K562 (cell line): Measurements from ENCODE around the gene DAPK2. TPM values are rescaled to one million over a fixed set of nuclear protein-coding genes. Genes with fewer than 3 reads are reported as not detected.

Experiments used
- ATAC-seq: fragments of 200-7000 bp; cut with Tn5 transposase; 3 replicates; pipeline ENCODE4 v1.9.1; 2020; ENCODE audit warnings: moderate library complexity
- BruUV-seq: library from RNA; stranded (reverse); fragments of 400-500 nt; replicated peaks from 2 replicates; lab custom pipeline; 2021; lab: Mats Ljungman, UMichigan
- CTCF ChIA-PET: fragments of 300-600 bp; formaldehyde crosslinking; extraction: SDS; loops from one replicate; lab custom pipeline; 2021; ENCODE audit warnings: low intra/inter-chr PET ratio; lab: Yijun Ruan, JAX
- POLR2A ChIA-PET: fragments of 300-600, 350-650 bp; sonication (Branson Sonifier 250); formaldehyde crosslinking; extraction: SDS; loops from one replicate; lab custom pipeline; 2021; ENCODE audit warnings: antibody characterized with exemption, inconsistent platforms; lab: Yijun Ruan, JAX
- DNase-seq, 4 experiments: peaks; one replicate each; pipeline versions ENCODE4 v3.0.0 to v3.0.0-alpha.2; 2011 to 2018; ENCODE audit warnings: low spot score in 3 of 4, mixed read lengths in 3 of 4; ENCODE audit errors: extremely low read depth in 1 of 4
- FAIRE-seq: peaks from 2 replicates; lab custom pipeline; 2011; peaks lifted over from hg19 to GRCh38; lab: Jason Lieb, UNC
- H2AFZ ChIP-seq: 2 replicates; pipeline ENCODE4 v1.6.0; 2011; ENCODE audit warnings: low read depth, low read length, control low read depth, inconsistent platforms
- H3K27ac ChIP-seq: fragments of 200-600 bp; 3 replicates; pipeline ENCODE4 v1.8.0; 2011; ENCODE audit warnings: low read depth, mild to moderate bottlenecking, control low read depth, inconsistent platforms, low read length, moderate library complexity, mixed read lengths; ENCODE audit errors: extremely low read depth
- H3K27me3 ChIP-seq, 2 experiments: fragments of 300-600 bp in 1 of 2; 2 replicates in 1 of 2; 3 replicates in 1 of 2; pipeline versions ENCODE4 v1.6.0 to v1.8.0; 2011; ENCODE audit warnings: inconsistent platforms in 2 of 2, low read length in 2 of 2, mild to moderate bottlenecking in 1 of 2, mixed read lengths in 1 of 2, moderate library complexity in 1 of 2; ENCODE audit not compliant: control insufficient read depth in 2 of 2, insufficient read depth in 2 of 2
- H3K36me3 ChIP-seq: fragments of 300-600 bp; 3 replicates; pipeline ENCODE4 v1.8.0; 2011; ENCODE audit warnings: mild to moderate bottlenecking, low read length, inconsistent platforms; ENCODE audit not compliant: control insufficient read depth, insufficient read depth
- H3K4me1 ChIP-seq, 2 experiments: fragments of 200-600 bp in 1 of 2; replicated peaks in 1 of 2; 2 replicates in 1 of 2; 3 replicates in 1 of 2; pipeline versions ENCODE4 v1.5.1 to v1.8.0; 2011; ENCODE audit warnings: inconsistent platforms in 2 of 2, low read length in 2 of 2, mild to moderate bottlenecking in 1 of 2, mixed read lengths in 1 of 2, moderate library complexity in 1 of 2; ENCODE audit not compliant: control insufficient read depth in 2 of 2, insufficient read depth in 2 of 2
- H3K4me2 ChIP-seq: 2 replicates; pipeline ENCODE4 v1.6.1; 2011; ENCODE audit warnings: low read length, control low read depth, inconsistent platforms, mixed read lengths; ENCODE audit not compliant: insufficient read depth
- H3K4me3 ChIP-seq: fragments of 200-600 bp; sonication (generic), shearing (Covaris generic); 2 replicates; pipeline ENCODE4 v1.5.1; 2016; ENCODE audit warnings: control low read depth, inconsistent platforms
- H3K79me2 ChIP-seq: fragments of 200-600 bp; 3 replicates; pipeline ENCODE4 v1.8.0; 2011; ENCODE audit warnings: low read length, inconsistent platforms; ENCODE audit not compliant: control insufficient read depth, insufficient read depth
- H3K9ac ChIP-seq, 2 experiments: 2 replicates each; pipeline versions ENCODE4 v1.6.0 to v1.6.1; 2011; ENCODE audit warnings: low read depth in 2 of 2, low read length in 2 of 2, control low read depth in 1 of 2, inconsistent platforms in 1 of 2, mild to moderate bottlenecking in 1 of 2, mixed read lengths in 1 of 2; ENCODE audit not compliant: insufficient read depth in 1 of 2
- H3K9me1 ChIP-seq: one replicate; pipeline ENCODE4 v1.6.0; 2011; ENCODE audit warnings: inconsistent platforms, mild to moderate bottlenecking, low read length, moderate library complexity; ENCODE audit not compliant: control insufficient read depth, insufficient read depth
- H3K9me3 ChIP-seq: replicated peaks from 2 replicates; pipeline ENCODE4 v1.5.1; 2011; ENCODE audit warnings: low read depth, low read length, inconsistent platforms; ENCODE audit not compliant: control insufficient read depth, insufficient read depth
- H4K20me1 ChIP-seq: replicated peaks from 2 replicates; pipeline ENCODE4 v1.6.1; 2011; ENCODE audit warnings: low read length, inconsistent platforms, mixed read lengths; ENCODE audit not compliant: control insufficient read depth, insufficient read depth
- EGR1 ChIP-seq: fragments of 450-650 bp; conservative IDR thresholded peaks from 2 replicates; pipeline ENCODE4 v1.6.1; 2017; ENCODE audit warnings: mild to moderate bottlenecking
- ESRRB ChIP-seq: fragments of 250-450 bp; sonication (Bioruptor Pico); IDR thresholded peaks from 2 replicates; pipeline ENCODE4 v1.5.0; 2020; ENCODE audit warnings: mild to moderate bottlenecking, moderate library complexity, borderline replicate concordance
- HCFC1 ChIP-seq: IDR thresholded peaks from 2 replicates; pipeline ENCODE4 v1.6.1; 2012; ENCODE audit warnings: low read depth, low read length, improper control_type of control experiment
- HMGN3 ChIP-seq: IDR thresholded peaks from 2 replicates; pipeline ENCODE4 v1.6.1; 2011; ENCODE audit warnings: borderline replicate concordance, low read depth, mild to moderate bottlenecking, mixed read lengths, low read length; ENCODE audit not compliant: insufficient read length; ENCODE audit errors: extremely low read depth
- HNRNPLL ChIP-seq: fragments of 200-400 bp; formaldehyde crosslinking; IDR thresholded peaks from 2 replicates; pipeline ENCODE4 v1.6.1; 2017; ENCODE audit warnings: low read length, low read depth, mild to moderate bottlenecking; ENCODE audit not compliant: poor library complexity, severe bottlenecking
- OTX1 ChIP-seq: fragments of 450-650 bp; formaldehyde crosslinking; IDR thresholded peaks from 2 replicates; pipeline ENCODE4 v1.4.0; 2022; ENCODE audit warnings: mild to moderate bottlenecking
- PHTF2 ChIP-seq: fragments of 250-450 bp; sonication (Bioruptor Pico); IDR thresholded peaks from 2 replicates; pipeline ENCODE4 v1.5.0; 2021; ENCODE audit warnings: mild to moderate bottlenecking
- RFX7 ChIP-seq: fragments of 250-450 bp; sonication (Bioruptor Pico); IDR thresholded peaks from 2 replicates; pipeline ENCODE4 v1.5.1; 2021; ENCODE audit warnings: mild to moderate bottlenecking
- TAF1 ChIP-seq: IDR thresholded peaks from 2 replicates; pipeline ENCODE4 v1.6.1; 2011; ENCODE audit warnings: mild to moderate bottlenecking, low read length, moderate library complexity; ENCODE audit not compliant: insufficient read depth, control insufficient read depth, severe bottlenecking; ENCODE audit errors: extremely low read depth
- ZKSCAN8 ChIP-seq: fragments of 200-800 bp; sonication (Bioruptor generic); IDR thresholded peaks from 2 replicates; pipeline ENCODE4 v1.6.1; 2016; ENCODE audit warnings: missing genetic modification characterization, missing compliant biosample characterization
- ZNF583 ChIP-seq: fragments of 250-450 bp; sonication (Bioruptor Pico); IDR thresholded peaks from 2 replicates; pipeline ENCODE4 v1.4.0; 2020
- ZNF695 ChIP-seq: fragments of 450-650 bp; formaldehyde crosslinking; IDR thresholded peaks from 2 replicates; pipeline ENCODE4 v1.4.0; 2020; ENCODE audit warnings: mild to moderate bottlenecking, moderate library complexity
- WGBS: fragments of 100-300 bp; shearing (Covaris generic); methylation state at CpG from one replicate; pipeline ENCODE4 v1.1.6; 2016; ENCODE audit warnings: low coverage, mixed read lengths; ENCODE audit not compliant: insufficient coverage; ENCODE audit errors: missing lambda C conversion rate; 5-methylcytosine and 5-hydroxymethylcytosine counted together
- in situ Hi-C: fragments of 300-500 bp; cut with MboI; formaldehyde crosslinking; loops from 4 replicates; pipeline ENCODE4 v1.15.0; 2018; ENCODE audit warnings: inconsistent platforms, mixed read lengths
- intact Hi-C: fragments of 100-400 bp; cut with micrococcal nuclease; formaldehyde crosslinking; loops from 2 replicates; pipeline ENCODE4 v1.14.2; 2022
- polyA plus RNA-seq, 8 experiments: library from polyadenylated mRNA; depleted of rRNA in 4 of 8; stranded (reverse) in 5 of 8; unstranded in 3 of 8; fragments of >200 nt; fragmentation: Nextera tagmentation in 2 of 8; fragmentation: Illumina TruSeq in 1 of 8; extraction: Ambion mirVana in 2 of 8; extraction: Trizol in 1 of 8; gene quantifications; 2 replicates each; pipeline versions ENCODE4 v1.2.1 to v1.2.3, GENCODE V29; 2011 to 2014; ENCODE audit warnings: inconsistent platforms in 1 of 8, missing spikeins in 1 of 8
- total RNA-seq, 7 experiments: library from RNA; depleted of rRNA in 6 of 7; stranded (reverse); fragments of >200 nt in 6 of 7; fragmentation: Illumina TruSeq in 2 of 7; extraction: Trizol in 2 of 7; gene quantifications; 2 replicates each; pipeline versions ENCODE4 v1.2.1 to v1.2.3, GENCODE V29; 2011 to 2021; ENCODE audit warnings: low replicate concordance in 1 of 7

DAPK2 gene
- total and polyA plus RNA-seq, 9 of the 15 experiments (the other 6 are each of a cell fraction or from before 2014, with no cell fraction given): 0.14 to 5.2 (median 2.2) TPM

- Histone ChIP-seq H4K20me1 (no peaks in the 10 kb centered on the region), H3K9me1 (no peaks in the 10 kb centered on the region), H3K27me3 (no peaks in the 10 kb centered on the region), H3K4me2 (no peak overlapping the region), H2AFZ (no peak overlapping the region), H3K4me3 (no peak overlapping the region), H3K9ac (no peak overlapping the region; a peak in 1 of 4 replicates), H3K36me3 (no peaks in the 10 kb centered on the region), H3K9me3 (no peaks in the 10 kb centered on the region), H3K4me1 (peaks cover 12 to 24% of the 10 kb centered on the region in 2 experiments; a peak in 4 of 5 replicates), H3K79me2 (no peaks in the 10 kb centered on the region), H3K27ac (no peak overlapping the region)
- ChIA-PET POLR2A (interaction anchor here (0.6 to 1.1 kb wide), 6 partner anchors 111 to 338 kb away, joined by 3 to 5 read pairs (median 3); partner anchors contain the start of gene SNX22), CTCF (no interaction called here)
- in situ Hi-C loops (no loop called here), intact Hi-C loops (no loop called here)
- 75% methylated on average over 7 of the region's 7 CpGs for WGBS
- no TSS peak for BruUV-seq
- DNase-seq (no peak), ATAC-seq (no peak), FAIRE-seq (no peak)
- TF ChIP-seq HNRNPLL (no peak), ZNF695 (CRISPR knock-in tag) (no peak), TAF1 (no peak), RFX7 (CRISPR knock-in tag) (no peak), PHTF2 (no peak), HCFC1 (no peak), EGR1 (no peak), ZKSCAN8 (CRISPR knock-in tag) (no peak), ZNF583 (CRISPR knock-in tag) (no peak), ESRRB (no peak), HMGN3 (no peak), OTX1 (CRISPR knock-in tag) (no peak)
These were observed 104.4 kb downstream of the DAPK2 start for GRCh38 chr15:63941698-63942465.
